GM21576 (cell line): Measurements from ENCODE around the gene MCF2L2.
"Not testable (repeated sequence)": the region's sequence is repeated elsewhere in the genome, so short reads cannot be mapped to it uniquely, and the experiment has no call there.

Experiments used
- ATAC-seq: cut with Tn5 transposase; IDR thresholded peaks from one replicate; pipeline ENCODE4 v1.9.1; 2021; ENCODE audit warnings: mild to moderate bottlenecking, moderate library complexity; ENCODE audit not compliant: unreplicated experiment

Gene MCF2L2

DNA sequence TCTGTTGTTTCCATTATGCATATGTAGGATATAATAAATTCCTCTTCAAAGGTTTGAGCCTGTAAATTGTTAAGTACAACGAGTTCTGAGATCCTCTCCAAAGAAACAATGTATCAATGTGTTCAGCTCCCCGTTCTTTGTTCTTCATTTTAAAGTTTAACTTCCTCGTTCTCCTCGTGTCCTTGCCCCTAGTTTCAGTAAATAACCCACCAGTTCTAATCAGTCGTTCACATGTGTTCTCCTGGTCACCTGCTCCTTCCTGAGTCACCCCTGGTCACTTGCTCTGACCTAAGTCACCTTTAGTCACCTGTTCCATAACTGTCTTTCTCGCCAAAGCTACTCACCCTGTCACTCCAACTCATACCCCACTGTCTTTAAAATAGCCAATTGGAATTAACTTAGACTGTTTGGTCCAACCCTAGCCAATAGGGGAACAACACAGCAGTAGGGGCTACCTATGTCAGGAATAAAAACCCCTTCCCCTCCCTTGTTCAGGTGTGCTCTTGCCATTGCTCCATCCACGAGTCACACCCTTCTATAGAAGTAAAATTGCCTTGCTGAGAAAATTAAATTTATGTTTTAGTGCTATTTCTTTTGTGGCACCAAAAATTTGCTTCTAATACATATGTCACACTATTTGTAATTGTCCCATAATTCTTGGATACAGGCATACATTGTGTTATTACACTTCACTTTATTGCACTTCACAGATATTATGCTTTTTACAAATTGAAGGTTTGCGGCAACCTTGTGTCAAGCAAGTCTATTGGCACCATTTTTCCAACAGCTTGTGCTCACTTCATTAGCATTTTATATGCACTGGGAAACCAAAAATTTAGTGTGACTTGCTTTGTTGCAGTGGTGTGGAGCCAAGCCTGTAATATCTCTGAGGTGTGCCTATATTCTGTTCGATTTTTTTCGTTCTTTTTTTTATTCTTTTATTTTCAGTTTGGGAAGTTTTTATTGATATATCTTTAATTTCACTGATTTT, 15.3 kb upstream of the MCF2L2 start:
- no peak for ATAC-seq

DNA sequence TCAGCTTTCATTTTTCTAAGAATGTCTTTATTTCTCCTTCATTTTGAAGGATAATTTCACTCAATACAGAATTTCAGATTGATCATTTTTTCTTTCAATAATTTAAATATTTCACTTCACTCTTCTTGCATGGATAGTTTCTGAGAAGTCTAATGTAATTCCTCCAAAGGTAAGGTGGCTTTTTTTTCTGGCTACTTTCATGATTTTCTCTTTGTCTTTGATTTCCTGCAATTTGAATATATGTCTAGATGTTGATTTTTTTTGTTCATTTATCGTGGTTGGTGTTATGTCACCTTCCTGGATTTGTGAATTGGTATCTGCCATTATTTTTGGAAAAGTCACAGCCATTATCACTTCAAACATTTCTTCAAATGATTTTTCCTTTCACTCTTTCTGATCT, 14.6 kb upstream of the MCF2L2 start:
- no peak for ATAC-seq

DNA sequence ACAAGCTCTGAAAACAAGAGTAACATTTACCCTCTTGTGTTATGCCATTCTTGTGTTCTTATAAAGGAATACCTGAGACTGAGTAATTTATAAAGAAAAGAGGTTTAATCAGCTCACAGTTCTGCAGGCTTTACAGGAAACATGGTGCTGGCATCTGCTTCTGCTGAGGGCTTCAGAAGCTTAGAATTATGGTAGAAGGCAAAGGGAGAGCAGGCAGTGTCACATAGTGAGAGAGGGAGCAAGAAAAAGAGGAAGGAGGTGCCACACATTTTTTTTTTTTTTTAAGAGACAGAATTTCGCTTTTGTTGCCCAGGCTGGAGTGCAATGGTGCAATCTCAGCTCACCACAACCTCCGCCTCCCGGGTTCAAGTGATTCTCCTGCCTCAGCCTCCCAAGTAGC, 12.1 kb upstream of the MCF2L2 start:
- ATAC-seq: not testable (repeated sequence)

DNA sequence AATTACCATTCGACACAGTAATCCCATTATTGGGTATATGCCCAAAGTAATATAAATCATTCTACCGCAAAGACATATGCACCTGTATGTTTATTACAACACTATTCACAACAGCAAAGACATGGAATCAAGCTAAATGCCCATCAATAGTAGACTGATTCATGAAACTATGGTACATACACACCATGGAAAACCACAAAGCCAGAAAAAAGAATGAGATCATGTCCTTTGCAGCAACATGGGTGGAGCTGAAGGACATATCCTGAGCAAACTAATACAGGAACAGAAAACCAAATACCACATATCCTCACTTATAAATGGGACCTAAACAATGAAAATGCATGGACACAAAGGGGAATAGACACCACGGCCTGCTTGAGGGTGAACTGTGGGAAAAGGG, 11.1 kb upstream of the MCF2L2 start:
- ATAC-seq: no peak

DNA sequence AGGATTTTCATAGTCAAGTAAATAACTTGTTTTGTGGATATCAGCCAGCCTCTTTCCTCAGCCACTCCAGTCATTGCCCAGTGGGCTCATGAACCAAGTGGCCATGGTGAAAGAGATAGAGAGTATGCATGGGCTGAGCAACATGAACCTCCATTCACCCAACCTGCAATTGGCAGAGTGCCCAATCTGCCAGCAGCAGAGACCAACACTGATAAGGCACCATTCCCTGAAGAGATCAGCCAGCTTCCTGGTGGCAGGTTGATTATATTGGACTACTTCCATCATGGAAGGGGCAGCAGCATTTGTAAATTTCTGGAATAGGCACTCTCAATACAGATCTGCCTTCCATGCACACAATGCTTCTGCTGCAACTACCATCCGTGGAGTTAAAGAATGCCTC, 10.3 kb upstream of the MCF2L2 start:
- no peak for ATAC-seq

DNA sequence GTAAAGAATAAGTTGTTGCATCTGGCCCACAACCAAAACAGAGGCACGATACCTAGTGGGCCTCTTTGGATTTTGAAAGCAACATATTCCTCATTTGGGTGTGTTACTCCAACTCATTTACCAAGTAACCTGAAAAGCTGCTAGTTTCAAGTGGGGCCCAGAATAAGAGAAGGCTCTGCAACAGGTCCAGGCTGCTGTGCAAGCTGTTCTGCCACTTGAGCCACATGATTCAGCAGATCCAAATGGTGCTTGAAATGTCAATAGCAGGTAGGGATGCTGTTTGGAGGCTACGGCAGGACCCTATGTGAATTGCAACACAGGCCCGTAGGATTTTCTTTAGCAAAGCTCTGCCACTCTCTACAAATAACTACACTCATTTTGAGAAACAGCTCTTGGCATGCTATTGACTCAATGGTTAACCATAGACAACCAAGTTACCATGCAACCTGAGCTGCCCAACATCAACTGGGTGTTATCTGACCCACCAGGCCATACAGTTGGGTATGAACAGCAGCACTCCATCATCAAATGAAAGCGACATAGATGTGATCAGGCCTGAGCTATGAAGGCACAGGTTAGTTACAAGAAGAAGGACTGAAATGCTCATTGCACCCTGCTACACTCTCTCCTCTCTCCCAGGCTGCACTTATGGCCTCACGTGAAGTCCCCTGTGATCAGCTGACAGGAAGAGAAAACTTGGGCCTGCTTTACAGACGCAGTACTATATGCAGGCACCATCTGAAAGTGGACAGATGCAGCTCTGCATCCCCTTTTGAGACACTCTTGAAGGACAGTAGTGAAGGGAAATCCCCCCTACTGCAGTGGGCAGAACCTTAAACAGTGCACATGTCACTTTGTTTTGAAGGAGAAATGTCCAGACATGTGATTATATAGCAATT, 9.5 kb upstream of the MCF2L2 start:
- ATAC-seq: peak; percentile 41

DNA sequence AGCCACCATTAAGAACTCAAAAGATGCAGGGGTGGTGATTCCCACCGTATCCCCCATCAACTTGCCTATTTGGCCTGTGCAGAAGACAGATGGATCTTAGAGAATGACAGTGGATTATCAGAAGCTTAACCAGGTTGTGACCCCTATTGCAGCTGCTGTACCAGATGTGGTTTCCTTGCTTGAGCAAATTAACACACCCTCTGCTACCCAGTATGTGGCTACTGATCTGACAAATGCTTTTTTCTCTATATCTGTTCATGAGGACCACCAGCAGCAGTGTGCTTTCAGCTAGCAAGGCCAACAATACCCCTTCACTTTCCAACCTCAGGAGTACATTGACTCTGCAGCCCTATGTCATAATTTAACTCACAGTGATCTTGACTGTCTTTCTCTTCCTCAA, 8.6 kb upstream of the MCF2L2 start:
- no peak for ATAC-seq

DNA sequence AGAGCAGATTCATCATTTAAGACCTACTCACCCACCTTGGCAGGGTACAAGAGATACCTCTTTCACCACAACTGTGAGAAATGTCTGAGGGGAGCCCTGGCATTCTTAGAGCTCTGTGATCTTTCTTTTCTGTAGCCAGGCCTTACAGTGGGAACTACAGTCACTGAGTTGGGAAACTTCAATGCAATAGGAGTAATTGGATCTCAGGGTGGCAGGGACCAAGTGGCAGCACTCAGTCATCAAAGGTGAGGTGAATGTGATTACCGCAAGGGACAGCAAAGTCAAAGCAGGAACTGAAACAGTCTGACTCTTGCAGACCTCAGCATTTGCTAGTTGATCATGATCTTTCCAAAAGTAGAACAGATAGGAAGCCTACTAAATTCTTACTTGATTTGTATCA, 7.2 kb upstream of the MCF2L2 start:
- ATAC-seq: peak; percentile 91

DNA sequence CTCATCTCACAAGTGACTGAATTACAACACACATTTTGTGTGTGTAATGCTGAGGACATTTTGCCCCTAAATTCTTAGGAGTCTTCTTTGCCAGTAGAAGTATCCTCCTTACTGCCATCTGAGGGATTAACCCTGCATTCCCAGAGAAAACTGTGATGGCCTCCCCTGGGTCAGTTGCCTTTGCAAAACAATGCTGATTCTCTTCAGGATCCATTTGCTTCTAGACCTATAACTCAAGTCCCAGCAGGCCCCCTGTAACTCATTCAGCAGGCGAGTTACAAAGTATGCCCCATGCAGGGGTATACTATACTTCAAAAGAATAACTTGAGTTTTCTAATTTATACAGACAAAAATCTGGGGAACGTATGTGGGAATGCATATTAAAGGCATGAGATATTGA, 6.6 kb upstream of the MCF2L2 start:
- ATAC-seq: no peak

DNA sequence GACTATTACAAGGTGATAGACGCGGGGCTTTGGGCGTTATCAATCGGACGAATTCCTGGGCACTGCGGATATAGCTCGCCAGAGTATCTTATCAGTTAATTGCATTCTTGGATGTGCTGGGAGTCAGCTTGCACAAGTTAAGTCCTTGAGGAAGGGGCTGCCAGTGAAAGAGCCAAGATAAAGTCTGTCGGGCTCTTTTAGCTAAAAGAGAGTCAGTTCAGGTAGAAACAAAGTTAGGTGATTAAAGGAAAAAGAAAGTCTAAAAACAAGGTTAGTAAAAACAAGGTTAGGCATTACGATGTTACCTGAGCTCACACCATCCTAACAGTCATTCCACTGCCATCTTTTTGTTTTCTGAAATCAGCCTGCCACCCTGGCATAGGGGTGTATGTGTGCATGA, 6.1 kb upstream of the MCF2L2 start:
- ATAC-seq: no peak

DNA sequence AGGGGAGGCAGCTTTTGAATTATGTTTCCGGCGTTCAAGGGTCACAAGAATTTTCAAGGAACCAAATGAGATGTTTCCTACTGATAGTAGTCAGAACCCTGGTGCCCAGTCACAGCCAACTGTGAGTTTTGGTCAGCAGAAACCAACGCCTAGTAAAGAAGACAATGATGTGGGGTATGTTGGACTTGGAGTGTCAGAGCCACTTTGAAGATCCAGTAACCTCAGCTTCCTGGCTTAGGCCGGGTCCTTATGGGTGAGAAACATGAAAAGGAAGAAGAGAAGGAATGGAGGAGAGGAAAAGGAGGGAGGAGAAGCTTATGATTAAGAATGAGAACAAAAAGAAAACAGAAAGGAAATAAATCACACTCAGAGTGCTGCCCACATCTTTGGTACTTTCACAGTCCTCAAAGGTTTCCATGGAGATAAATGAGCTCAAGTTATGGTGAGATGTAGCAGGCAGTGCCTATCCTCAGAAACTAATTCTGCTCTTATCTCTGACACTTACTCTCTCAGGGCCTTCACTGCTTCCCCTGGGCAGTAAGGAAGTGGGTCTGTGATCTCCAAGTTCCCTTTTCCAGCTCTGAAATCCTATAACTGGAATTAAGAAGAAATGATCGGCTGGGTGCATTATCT, 2.0 kb upstream of the MCF2L2 start:
- ATAC-seq: no peak

DNA sequence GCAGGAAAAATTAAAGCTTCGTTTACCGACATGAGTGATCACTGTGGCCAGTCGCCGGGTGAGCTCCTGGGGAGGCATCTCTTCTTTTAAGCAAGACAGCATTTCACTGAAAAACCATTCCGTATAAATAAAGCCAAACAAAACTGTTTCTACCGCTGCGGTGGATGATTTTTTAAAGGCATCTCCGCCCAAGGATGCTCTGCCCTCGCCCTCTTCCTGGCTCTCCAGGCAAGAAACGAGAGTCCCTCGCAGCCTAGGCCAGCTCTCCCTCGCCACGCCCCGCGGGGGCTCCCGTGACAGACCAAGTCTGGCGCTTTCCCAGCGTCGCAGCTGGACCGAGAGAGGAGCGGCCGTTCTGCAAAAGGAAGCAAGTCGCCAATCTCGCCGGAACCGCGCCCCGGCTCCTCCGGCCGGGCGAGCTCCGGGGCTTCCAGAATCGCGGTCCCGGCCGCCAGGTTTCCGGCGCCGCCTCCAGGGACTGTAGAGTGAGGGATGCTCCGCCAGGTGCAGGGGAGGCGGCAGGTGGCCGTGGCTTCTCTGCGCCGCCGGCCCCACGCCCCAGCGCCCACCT, 458 bp downstream of the MCF2L2 start:
- ATAC-seq: peak; percentile 28

DNA sequence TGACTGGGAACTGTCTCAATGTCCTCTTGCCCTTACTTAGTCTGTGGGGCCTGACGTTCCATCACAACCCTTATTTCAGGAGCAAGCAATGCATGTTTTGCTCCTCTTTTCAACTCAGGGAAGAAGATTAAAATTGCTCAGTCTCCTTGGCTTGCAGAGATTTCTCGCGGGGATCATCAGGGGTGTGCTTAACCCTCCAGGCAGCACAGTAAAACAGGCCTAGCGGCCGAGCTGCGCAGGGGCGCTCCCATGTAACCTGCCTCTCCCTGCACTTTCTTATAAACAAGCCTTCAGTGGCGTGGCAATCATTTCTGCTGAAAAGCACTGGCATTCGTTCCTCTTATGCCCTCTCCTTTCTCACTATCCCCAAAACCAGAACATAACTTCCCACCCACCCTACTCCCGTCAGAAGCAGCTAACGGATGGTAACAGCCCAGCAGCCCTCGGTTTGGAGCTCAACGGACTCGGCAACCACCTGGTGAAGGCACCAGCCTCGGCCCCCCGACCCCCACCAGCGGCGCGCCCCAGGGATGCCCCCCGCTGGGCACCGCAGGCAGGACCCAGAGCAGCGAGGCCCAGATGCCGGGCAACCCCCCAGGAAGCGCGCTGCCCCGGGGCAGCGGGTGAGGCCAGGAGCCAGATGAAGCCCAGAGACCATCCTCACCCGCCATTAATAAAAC, 1.1 kb downstream of the MCF2L2 start:
- ATAC-seq: no peak

DNA sequence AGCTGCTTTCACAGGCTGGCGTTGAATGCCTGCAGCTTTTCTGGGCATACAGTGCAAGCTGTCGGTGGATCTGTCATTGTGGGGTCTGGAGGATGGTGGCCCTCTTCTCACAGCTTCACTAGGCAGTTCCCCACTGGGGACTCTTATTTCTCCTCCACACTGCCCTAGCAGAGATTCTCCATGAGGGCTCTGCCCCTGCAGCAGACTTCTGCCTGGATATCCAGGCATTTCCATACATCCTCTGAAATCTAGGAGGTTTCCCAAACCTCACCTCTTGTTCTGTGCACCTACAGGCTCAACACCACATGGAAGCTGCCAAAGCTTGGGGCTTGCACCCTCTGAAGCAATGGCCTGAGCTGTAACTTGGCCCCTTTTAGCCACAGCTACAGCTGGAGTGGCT, 9.6 kb downstream of the MCF2L2 start:
- not testable (repeated sequence) for ATAC-seq

DNA sequence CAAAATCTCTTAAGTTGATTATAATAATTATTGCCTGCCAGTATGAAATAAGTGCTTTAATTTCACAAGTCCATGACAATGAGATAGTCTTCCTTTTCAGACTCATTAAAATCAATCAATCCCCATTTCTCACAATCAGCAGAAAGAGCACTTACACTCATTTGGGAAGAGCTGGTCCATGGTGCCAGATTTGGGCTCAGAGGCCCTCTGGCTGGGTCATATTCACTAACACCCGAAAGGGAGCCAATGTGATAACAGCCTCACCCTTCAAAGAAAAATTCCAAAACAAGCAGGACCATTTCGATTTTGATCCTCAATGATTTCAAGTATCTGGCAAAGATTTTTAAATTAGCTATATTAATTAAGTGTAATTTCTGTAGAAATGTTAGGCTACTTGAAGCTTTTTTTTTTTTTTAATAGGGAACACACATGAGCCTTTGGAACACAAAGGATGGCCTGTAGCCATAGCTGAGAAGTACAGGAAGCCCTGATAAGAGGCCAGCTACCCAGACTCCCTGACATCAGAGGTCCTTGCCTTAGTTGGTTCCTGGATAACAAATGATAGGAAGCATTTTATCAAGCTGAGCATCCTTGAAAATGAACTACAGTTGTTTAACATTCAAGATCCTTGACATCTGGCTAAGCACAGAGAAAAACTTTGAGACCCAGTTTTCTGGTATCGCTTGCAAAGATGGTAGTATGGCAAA, 17.1 kb downstream of the MCF2L2 start:
- ATAC-seq: no peak

DNA sequence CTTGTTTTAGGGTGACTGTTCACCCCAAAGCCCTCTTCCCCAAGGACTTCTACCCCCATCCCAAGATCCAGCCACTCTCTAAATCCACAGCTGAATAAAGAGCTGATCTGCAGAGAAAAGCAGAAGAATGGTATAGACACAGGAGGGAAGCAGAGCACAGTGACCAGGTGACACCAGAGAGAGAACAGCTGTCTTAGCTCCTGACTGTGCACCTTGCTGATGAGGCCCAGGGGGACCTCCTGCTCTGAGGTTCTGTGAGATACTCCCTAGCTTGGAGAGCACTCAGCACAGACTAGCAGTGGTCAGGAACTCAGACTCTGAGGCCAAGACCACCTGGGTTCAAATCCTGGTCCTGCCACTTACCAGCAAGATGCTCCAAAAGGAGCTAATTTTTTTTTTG, 17.7 kb downstream of the MCF2L2 start:
- no peak for ATAC-seq

DNA sequence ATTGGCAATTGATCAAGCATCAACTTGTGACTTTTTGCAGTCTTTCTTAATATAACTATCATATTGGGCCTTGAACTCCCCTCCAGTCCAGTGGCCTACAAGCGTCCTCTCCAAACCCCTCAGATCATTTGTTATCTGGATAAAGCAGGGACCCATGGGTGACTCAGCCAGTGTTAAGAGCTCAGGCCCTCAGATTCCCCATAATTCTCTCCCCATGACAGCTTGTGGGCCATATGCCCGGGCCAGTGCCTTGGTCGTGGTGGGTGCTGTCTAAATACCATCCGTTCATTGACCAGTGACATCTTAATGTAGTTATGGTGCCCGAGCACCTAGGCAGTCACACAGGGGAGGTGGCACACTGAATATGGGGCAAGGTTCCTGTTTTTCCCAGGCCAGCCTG, 18.1 kb downstream of the MCF2L2 start:
- no peak for ATAC-seq

DNA sequence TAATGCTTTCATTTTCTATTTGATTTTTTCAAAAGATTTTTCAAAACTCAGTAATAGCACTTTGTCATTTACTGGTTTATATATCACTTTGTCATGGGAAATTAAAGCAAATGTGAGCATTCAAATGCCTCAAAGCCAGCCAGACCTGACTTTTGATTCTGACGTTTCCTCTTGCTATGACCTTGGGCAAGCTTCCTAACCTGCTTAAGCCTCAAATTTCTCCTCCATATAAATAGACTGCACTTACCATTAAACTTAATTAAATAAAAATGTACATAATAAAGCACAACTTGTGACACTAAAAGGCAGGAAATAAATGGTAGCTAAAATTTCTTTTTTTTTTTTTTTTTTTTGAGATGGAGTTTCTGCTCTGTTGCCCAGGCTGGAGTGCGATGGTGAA, 19.2 kb downstream of the MCF2L2 start:
- no peak for ATAC-seq

DNA sequence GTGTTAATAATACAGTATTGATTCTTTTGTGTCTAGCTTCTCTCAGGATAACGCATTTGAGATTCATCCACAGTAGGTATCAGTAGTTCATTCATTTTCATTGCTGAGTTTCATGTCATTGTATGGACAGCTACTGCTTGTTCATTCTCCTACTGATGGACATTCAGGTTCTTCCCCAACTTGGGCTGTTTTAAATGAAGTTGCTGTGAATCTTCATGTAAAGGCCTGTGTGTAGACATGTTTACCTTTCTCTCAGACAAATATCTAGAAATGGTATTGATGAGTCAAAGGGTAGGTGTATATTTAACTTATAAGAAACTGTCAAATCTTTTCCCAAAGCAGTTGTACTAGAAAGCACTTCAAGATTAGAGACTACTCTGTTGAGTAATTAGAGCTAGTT, 26.7 kb downstream of the MCF2L2 start:
- no peak for ATAC-seq

DNA sequence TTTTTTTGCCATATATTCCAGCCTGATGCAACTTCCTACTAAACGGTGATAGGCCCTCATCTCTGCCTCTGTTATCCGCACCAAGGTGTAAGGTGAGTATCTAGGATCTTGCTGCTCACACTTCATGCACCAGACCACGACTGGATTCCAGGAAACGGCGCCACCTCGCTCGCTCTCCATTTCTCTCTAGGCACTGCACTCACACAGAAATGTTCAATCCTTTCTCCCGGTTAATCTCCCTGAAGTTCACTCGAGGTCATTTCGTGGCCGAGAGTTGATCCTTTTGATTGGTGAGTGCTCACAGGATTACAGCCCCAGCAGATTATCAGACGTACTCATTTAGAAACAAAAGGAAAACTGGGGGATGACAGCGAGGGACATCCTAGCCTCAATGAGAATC, 28.1 kb downstream of the MCF2L2 start:
- no peak for ATAC-seq
